ENCODE results near the gene SCAF4. TPM values are rescaled to one million over a fixed set of nuclear protein-coding genes. Genes with fewer than 3 reads are reported as not detected.
A peak's percentile ranks its signal among the peaks of the same experiment; 100 is the strongest.

The SCAF4 gene
- total and polyA plus RNA-seq, 9 of the 15 experiments (the other 6 are each of a cell fraction or from before 2014, with no cell fraction given) = 2.3 to 55.7 (median 17.2) TPM

GRCh38 chr21:31659536-31660258 lies 72.2 kb downstream of the SCAF4 start, which contains the start of gene SOD1 (continued):
- TF ChIP-seq CSDE1 (IDR thresholded peaks at IDR 0.05) = no peak; a peak in 1 of 4 replicates
- TF ChIP-seq CLOCK (CRISPR knock-in tag; IDR thresholded peaks at IDR 0.05; ENCODE audit: borderline replicate concordance) = no peak
- no peak for TF ChIP-seq ARID1B (IDR thresholded peaks at IDR 0.05)
- 0 out of 2 replicates have a peak, but pooled peaks have one; percentile 44 for TF ChIP-seq HIVEP1 (CRISPR knock-in tag; IDR thresholded peaks at IDR 0.05)
- 0 out of 2 replicates have a peak, but pooled peaks have one; percentile 6 for TF ChIP-seq KLF13 (tag; IDR thresholded peaks at IDR 0.05; ENCODE audit: borderline replicate concordance, low read depth)
- TF ChIP-seq SAFB2 (IDR thresholded peaks at IDR 0.05; ENCODE audit: borderline replicate concordance, low read depth, low read length, severe bottlenecking) = no peak
- no peak for TF ChIP-seq BMI1 (IDR thresholded peaks at IDR 0.05; ENCODE audit: low read length)
- no peak for TF ChIP-seq ARID3B (CRISPR knock-in tag; IDR thresholded peaks at IDR 0.05; ENCODE audit: borderline replicate concordance)
- no peak for TF ChIP-seq ZNF184 (CRISPR knock-in tag; IDR thresholded peaks at IDR 0.05)
- TF ChIP-seq MYBL2 (IDR thresholded peaks at IDR 0.05; ENCODE audit: low read depth) = no peak
- no peak for TF ChIP-seq MYBL2 (CRISPR knock-in tag; IDR thresholded peaks at IDR 0.05; ENCODE audit: borderline replicate concordance)
- TF ChIP-seq TEAD1 (CRISPR knock-in tag; IDR thresholded peaks at IDR 0.05) = 0 out of 4 replicates have a peak, but pooled peaks of 1 of the 2 experiments have one; percentile 49
- TF ChIP-seq ZBTB49 (CRISPR knock-in tag; IDR thresholded peaks at IDR 0.05; ENCODE audit: borderline replicate concordance) = no peak
- peak; percentile 41 for TF ChIP-seq POU5F1 (IDR thresholded peaks at IDR 0.05; ENCODE audit: borderline replicate concordance, low read depth, low read length, partially characterized antibody)
- peak in 1 of 3 experiments; percentile 66 for TF ChIP-seq YY1 (IDR thresholded peaks at IDR 0.05; ENCODE audit: borderline replicate concordance in 1 of 3, control insufficient read depth in 1 of 3, extremely low read depth in 1 of 3, insufficient read depth in 3 of 3, insufficient read length in 1 of 3, insufficient replicate concordance in 2 of 3, low read depth in 1 of 3, low read length in 2 of 3)
- peak; percentile 30; the same call in 1 of the 2 replicates for TF ChIP-seq TAF7 (tag; IDR thresholded peaks at IDR 0.05)

All from K562 (cell line).